Loucy (cell line): ENCODE data around the gene LMF1.

ENCODE experiments used
- EZH2phosphoT487 ChIP-seq: fragments of 200-600 bp; IDR thresholded peaks from 2 replicates; pipeline ENCODE4 v1.6.1; 2018; ENCODE audit warnings: antibody characterized with exemption, mild to moderate bottlenecking, moderate library complexity, borderline replicate concordance
- TF ChIP-seq, protein P1 (sequence below): fragments of 200-600 bp; sonication (generic); conservative IDR thresholded peaks from 2 replicates; pipeline ENCODE4 v1.5.1; 2014; ENCODE audit warnings: mild to moderate bottlenecking, antibody characterized with exemption, low read length

DNA sequence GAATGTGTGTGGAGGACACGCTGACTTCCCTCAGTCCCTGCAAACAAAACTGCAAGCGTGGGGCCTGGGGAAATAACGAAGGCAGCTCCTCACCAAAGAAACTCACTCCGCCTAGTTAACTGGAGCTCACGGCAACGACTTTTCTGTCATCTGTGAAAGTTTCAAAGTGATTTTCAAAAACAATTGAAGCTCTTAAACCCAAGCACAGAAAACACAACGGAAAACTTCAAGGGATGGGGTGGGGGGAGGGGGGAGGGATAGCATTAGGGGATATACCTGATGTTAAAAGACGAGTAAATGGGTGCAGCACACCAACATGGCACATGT lies 167.1 kb downstream of the LMF1 start:
- TF ChIP-seq, protein P1, sequence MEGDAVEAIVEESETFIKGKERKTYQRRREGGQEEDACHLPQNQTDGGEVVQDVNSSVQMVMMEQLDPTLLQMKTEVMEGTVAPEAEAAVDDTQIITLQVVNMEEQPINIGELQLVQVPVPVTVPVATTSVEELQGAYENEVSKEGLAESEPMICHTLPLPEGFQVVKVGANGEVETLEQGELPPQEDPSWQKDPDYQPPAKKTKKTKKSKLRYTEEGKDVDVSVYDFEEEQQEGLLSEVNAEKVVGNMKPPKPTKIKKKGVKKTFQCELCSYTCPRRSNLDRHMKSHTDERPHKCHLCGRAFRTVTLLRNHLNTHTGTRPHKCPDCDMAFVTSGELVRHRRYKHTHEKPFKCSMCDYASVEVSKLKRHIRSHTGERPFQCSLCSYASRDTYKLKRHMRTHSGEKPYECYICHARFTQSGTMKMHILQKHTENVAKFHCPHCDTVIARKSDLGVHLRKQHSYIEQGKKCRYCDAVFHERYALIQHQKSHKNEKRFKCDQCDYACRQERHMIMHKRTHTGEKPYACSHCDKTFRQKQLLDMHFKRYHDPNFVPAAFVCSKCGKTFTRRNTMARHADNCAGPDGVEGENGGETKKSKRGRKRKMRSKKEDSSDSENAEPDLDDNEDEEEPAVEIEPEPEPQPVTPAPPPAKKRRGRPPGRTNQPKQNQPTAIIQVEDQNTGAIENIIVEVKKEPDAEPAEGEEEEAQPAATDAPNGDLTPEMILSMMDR = no peak
- no peak for TF ChIP-seq EZH2phosphoT487
